Heart left ventricle (tissue), 13 donors: ENCODE results near the gene HMGN1.

Source experiments
- POLR2A ChIP-seq, 2 donors: fragments of 450-650 bp; IDR thresholded peaks; one replicate each; pipeline ENCODE4 v1.6.1; 2017; ENCODE audit warnings: antibody characterized with exemption in 2 of 2, mild to moderate bottlenecking in 2 of 2, moderate library complexity in 2 of 2
- TF ChIP-seq, protein P1 (sequence below), 12 donors: fragments of 200-600 bp; sonication (generic) in 4 of 12; IDR thresholded peaks; one replicate each; pipeline versions ENCODE4 v1.5.0 to v1.8.0; 2018 to 2022; ENCODE audit warnings: antibody characterized with exemption in 12 of 12, mild to moderate bottlenecking in 5 of 12
- donor health status: ischemic (EF 13 %, LVEDD 7.1; RV severe dilation, severe dysfunction).
- donor health status: DM: no; HTN: yes; CAD: no.
- donor health status: DM: no; HTN: no; CAD: no.
- donor health status: ischemic (EF 25% LVEDD 6.9; RV normal size, moderate dysfunction).
- donor health status: ischemic (EF 25% LVEDD 5.7; RV mildly dilated, moderate dysfunction).
- donor health status: ischemic (EF 35%, LVEDD 5.7; RV mildly dilated, moderate dysfunction).
- donor health status: nonischemic (EF 11% LVEDD 7.7; RV severe dilation, severe dysfunction).
- donor health status: DM: yes; HTN: yes; CAD: no.
- donor health status: PGD.
- donor health status: ischemic (EF 29% LVEDD 5.4; RV normal size, mild dysfunction).
- donor health status: nonischemic (EF 23%, LVEDD 6.1; RV moderate dilation, normal function).

DNA sequence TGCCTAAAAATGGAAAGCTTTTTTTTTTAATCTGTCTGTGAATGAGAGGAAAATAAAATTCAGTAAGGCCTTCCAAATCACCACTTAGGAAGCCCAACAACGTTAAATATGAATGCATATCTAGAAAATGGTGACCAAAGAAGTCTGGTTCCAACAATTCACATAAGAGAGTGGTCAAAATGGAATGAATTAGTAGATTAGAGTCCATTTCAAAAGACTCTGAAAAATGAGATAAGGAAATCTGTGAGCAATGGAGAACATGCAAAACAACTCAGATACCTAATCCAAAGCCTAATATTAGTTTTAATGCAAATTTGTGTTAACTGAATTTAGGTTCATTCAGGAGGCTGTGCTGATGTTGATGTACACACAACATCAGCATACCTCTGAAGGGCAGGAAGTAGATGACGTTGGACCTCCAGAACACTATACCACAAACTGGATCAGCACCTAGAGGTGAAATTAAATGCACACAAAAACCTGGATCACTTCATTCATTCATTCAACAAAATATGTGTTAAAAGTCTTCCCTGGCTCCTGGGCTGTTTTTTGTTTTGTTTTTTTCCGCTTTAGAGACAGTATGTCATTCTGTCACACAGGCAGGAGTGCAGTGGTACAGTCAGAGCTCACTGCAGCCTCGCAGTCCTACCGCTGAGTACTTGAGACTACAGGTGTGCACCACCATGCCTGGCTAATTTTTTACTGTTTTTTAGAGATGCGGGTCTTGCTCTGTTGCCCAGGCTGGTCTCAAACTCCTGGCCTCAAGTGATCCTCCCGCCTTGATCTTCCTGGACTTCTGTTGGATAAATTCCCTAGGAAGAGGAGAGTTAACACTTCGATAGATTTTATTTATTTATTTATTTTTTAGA lies 30.6 kb downstream of the HMGN1 start:
- TF ChIP-seq, protein P1, sequence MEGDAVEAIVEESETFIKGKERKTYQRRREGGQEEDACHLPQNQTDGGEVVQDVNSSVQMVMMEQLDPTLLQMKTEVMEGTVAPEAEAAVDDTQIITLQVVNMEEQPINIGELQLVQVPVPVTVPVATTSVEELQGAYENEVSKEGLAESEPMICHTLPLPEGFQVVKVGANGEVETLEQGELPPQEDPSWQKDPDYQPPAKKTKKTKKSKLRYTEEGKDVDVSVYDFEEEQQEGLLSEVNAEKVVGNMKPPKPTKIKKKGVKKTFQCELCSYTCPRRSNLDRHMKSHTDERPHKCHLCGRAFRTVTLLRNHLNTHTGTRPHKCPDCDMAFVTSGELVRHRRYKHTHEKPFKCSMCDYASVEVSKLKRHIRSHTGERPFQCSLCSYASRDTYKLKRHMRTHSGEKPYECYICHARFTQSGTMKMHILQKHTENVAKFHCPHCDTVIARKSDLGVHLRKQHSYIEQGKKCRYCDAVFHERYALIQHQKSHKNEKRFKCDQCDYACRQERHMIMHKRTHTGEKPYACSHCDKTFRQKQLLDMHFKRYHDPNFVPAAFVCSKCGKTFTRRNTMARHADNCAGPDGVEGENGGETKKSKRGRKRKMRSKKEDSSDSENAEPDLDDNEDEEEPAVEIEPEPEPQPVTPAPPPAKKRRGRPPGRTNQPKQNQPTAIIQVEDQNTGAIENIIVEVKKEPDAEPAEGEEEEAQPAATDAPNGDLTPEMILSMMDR (IDR thresholded peaks at IDR 0.05): no peak
- no peak for TF ChIP-seq POLR2A (IDR thresholded peaks at IDR 0.05)
